HepG2 (cell line): ENCODE results near the gene CTIF. TPM values are rescaled to one million over a fixed set of nuclear protein-coding genes. Genes with fewer than 3 reads are reported as not detected.

Experiments used
- ATAC-seq: fragments of 200-7000 bp; cut with Tn5 transposase; 3 replicates; pipeline ENCODE4 v1.9.1; 2020; ENCODE audit warnings: mild to moderate bottlenecking, moderate library complexity
- BruUV-seq: library from RNA; stranded (reverse); fragments of 400-500 nt; replicated peaks from 2 replicates; lab custom pipeline; 2021; lab: Mats Ljungman, UMichigan
- CTCF ChIA-PET: fragments of 300-600 bp; formaldehyde crosslinking; extraction: SDS; loops from one replicate; lab custom pipeline; 2021; ENCODE audit warnings: low total read pairs, inconsistent platforms, low intra/inter-chr PET ratio; lab: Yijun Ruan, JAX
- POLR2A ChIA-PET: fragments of 350-600 bp; sonication (Branson Sonifier 250); formaldehyde crosslinking; loops from one replicate; lab custom pipeline; 2020; ENCODE audit warnings: antibody characterized with exemption, inconsistent platforms; lab: Yijun Ruan, JAX
- DNase-seq: peaks from one replicate; pipeline ENCODE4 v3.0.0-alpha.2; 2015; ENCODE audit warnings: low spot score
- FAIRE-seq: peaks from 3 replicates; lab custom pipeline; 2011; peaks lifted over from hg19 to GRCh38; lab: Jason Lieb, UNC
- H2AFZ ChIP-seq: one replicate; pipeline ENCODE4 v1.6.1; 2011; ENCODE audit warnings: low read length, inconsistent platforms
- H3K27ac ChIP-seq: fragments of 300-600 bp; 3 replicates; pipeline ENCODE4 v1.8.0; 2011; ENCODE audit warnings: mixed run types, mild to moderate bottlenecking, mixed read lengths, low read length, inconsistent platforms; ENCODE audit not compliant: insufficient read depth; ENCODE audit errors: extremely low read length
- H3K27me3 ChIP-seq, 2 experiments: fragments of 200-600 bp in 1 of 2; 2 replicates in 1 of 2; 3 replicates in 1 of 2; pipeline versions ENCODE4 v1.6.0 to v1.8.0; 2011; ENCODE audit warnings: low read length in 2 of 2, mild to moderate bottlenecking in 2 of 2, moderate library complexity in 2 of 2, inconsistent platforms in 1 of 2; ENCODE audit not compliant: insufficient read depth in 2 of 2, control insufficient read depth in 1 of 2
- H3K36me3 ChIP-seq, 2 experiments: fragments of 200-600 bp in 1 of 2; replicated peaks in 1 of 2; 2 replicates in 1 of 2; 3 replicates in 1 of 2; pipeline versions ENCODE4 v1.5.1 to v1.8.0; 2011; ENCODE audit warnings: low read length in 2 of 2, inconsistent platforms in 1 of 2; ENCODE audit not compliant: insufficient read depth in 2 of 2, control insufficient read depth in 1 of 2
- H3K4me1 ChIP-seq: 2 replicates; pipeline ENCODE4 v1.5.1; 2012; ENCODE audit warnings: low read length, inconsistent platforms; ENCODE audit not compliant: insufficient read depth
- H3K4me2 ChIP-seq: 2 replicates; pipeline ENCODE4 v1.6.0; 2011; ENCODE audit warnings: low read depth, low read length, inconsistent platforms
- H3K4me3 ChIP-seq, 3 experiments: fragments of 200-600 bp in 1 of 3; sonication (generic), shearing (Covaris generic) in 1 of 3; replicated peaks in 1 of 3; 2 replicates each; pipeline ENCODE4 v1.5.1; 2011 to 2016; ENCODE audit warnings: low read length in 3 of 3, inconsistent platforms in 2 of 3, low read depth in 2 of 3, mild to moderate bottlenecking in 2 of 3, control low read depth in 1 of 3, mixed read lengths in 1 of 3; ENCODE audit not compliant: insufficient read depth in 1 of 3
- H3K79me2 ChIP-seq: one replicate; pipeline ENCODE4 v1.6.1; 2011; ENCODE audit warnings: low read length, inconsistent platforms; ENCODE audit not compliant: insufficient read depth
- H3K9ac ChIP-seq: 2 replicates; pipeline ENCODE4 v1.6.0; 2011; ENCODE audit warnings: mild to moderate bottlenecking, low read depth, low read length, inconsistent platforms; ENCODE audit not compliant: insufficient read depth
- H3K9me3 ChIP-seq: 2 replicates; pipeline ENCODE4 v1.5.1; 2012; ENCODE audit warnings: mild to moderate bottlenecking, low read length
- H4K20me1 ChIP-seq: 2 replicates; pipeline ENCODE4 v1.6.0; 2011; ENCODE audit warnings: inconsistent platforms, mild to moderate bottlenecking, low read length, moderate library complexity; ENCODE audit not compliant: insufficient read depth
- ATF7 ChIP-seq, 2 experiments: fragments of 450-650 bp in 1 of 2; sonication (generic) in 1 of 2; formaldehyde crosslinking in 1 of 2; IDR thresholded peaks; 2 replicates each; pipeline versions ENCODE4 v1.4.0 to v1.6.1; 2016 to 2020; ENCODE audit warnings: antibody characterized with exemption in 1 of 2, mild to moderate bottlenecking in 1 of 2, missing genetic modification reagents in 1 of 2
- CEBPB ChIP-seq: IDR thresholded peaks from 2 replicates; pipeline ENCODE4 v1.6.1; 2011; ENCODE audit warnings: low read depth, low read length, improper control_type of control experiment, borderline replicate concordance
- CEBPG ChIP-seq: IDR thresholded peaks from 2 replicates; pipeline ENCODE4 v1.6.1; 2016
- MED8 ChIP-seq: sonication (generic); formaldehyde crosslinking; IDR thresholded peaks from 2 replicates; pipeline ENCODE4 v1.8.1; 2023; ENCODE audit warnings: mild to moderate bottlenecking, missing genetic modification reagents; ENCODE audit not compliant: insufficient replicate concordance
- NKX3-1 ChIP-seq: sonication (generic); formaldehyde crosslinking; IDR thresholded peaks from 2 replicates; pipeline ENCODE4 v1.5.0; 2020; ENCODE audit warnings: missing genetic modification reagents
- PHF5A ChIP-seq: IDR thresholded peaks from one replicate; pipeline ENCODE4 v1.6.1; 2018; ENCODE audit warnings: low read depth, missing genetic modification reagents; ENCODE audit not compliant: unreplicated experiment
- SOX6 ChIP-seq, 2 experiments: fragments of 450-650 bp in 1 of 2; sonication (generic) in 1 of 2; formaldehyde crosslinking in 1 of 2; IDR thresholded peaks; 2 replicates each; pipeline versions ENCODE4 v1.4.0 to v1.6.1; 2017 to 2020; ENCODE audit warnings: antibody characterized with exemption in 1 of 2, mild to moderate bottlenecking in 1 of 2, missing genetic modification reagents in 1 of 2
- ZFYVE20 ChIP-seq: sonication (generic); formaldehyde crosslinking; IDR thresholded peaks from 2 replicates; pipeline ENCODE4 v1.8.0; 2023; ENCODE audit warnings: low read depth, mild to moderate bottlenecking, moderate library complexity, missing genetic modification reagents, borderline replicate concordance
- ZNF264 ChIP-seq: sonication (generic); formaldehyde crosslinking; IDR thresholded peaks from 2 replicates; pipeline ENCODE4 v1.4.0; 2020; ENCODE audit warnings: missing genetic modification reagents
- ZNF460 ChIP-seq: sonication (generic); formaldehyde crosslinking; IDR thresholded peaks from 2 replicates; pipeline ENCODE4 v1.5.1; 2020; ENCODE audit warnings: missing genetic modification reagents, mild to moderate bottlenecking, borderline replicate concordance
- ZNF616 ChIP-seq: sonication (generic); formaldehyde crosslinking; IDR thresholded peaks from 2 replicates; pipeline ENCODE4 v1.5.0; 2020; ENCODE audit warnings: low read depth, mild to moderate bottlenecking, missing genetic modification reagents
- WGBS: methylation state at CpG from one replicate; pipeline ENCODE4 v1.1.6; 2017; ENCODE audit warnings: low lambda C conversion rate; 5-methylcytosine and 5-hydroxymethylcytosine counted together
- in situ Hi-C: cut with HindIII; loops from 2 replicates; pipeline ENCODE4 v1.10.0; 2017; ENCODE audit warnings: low pct_unique_long_range_greater_than_20kb; ENCODE audit not compliant: extremely low pct_ligation_motif_present
- intact Hi-C: fragments of 100-400 bp; cut with micrococcal nuclease; formaldehyde crosslinking; loops from one replicate; pipeline ENCODE4 v1.10.0; 2022; ENCODE audit not compliant: unreplicated experiment
- polyA plus RNA-seq, 8 experiments: library from polyadenylated mRNA; depleted of rRNA in 3 of 8; stranded (reverse) in 7 of 8; unstranded in 1 of 8; fragments of >200 nt; fragmentation: Illumina TruSeq in 4 of 8; extraction: Trizol in 4 of 8; gene quantifications; 2 replicates each; pipeline versions ENCODE4 v1.2.1 to v1.2.3, GENCODE V29; 2011 to 2016; ENCODE audit warnings: low read depth in 4 of 8, missing spikeins in 1 of 8, mixed read lengths in 1 of 8; ENCODE audit not compliant: insufficient read depth in 1 of 8
- total RNA-seq, 5 experiments: library from RNA; depleted of rRNA; stranded (reverse); fragments of >200 nt; fragmentation: Illumina TruSeq; extraction: Trizol; gene quantifications; 2 replicates each; pipeline ENCODE4 v1.2.3, GENCODE V29; 2016; ENCODE audit warnings: low read depth in 1 of 5
- TF ChIP-seq, protein P1 (sequence below): sonication (generic); formaldehyde crosslinking; IDR thresholded peaks from 2 replicates; pipeline ENCODE4 v1.5.0; 2020; ENCODE audit warnings: mild to moderate bottlenecking, missing genetic modification reagents
- TF ChIP-seq, protein P2 (sequence below): sonication (generic); formaldehyde crosslinking; IDR thresholded peaks from 2 replicates; pipeline ENCODE4 v1.4.0; 2020; ENCODE audit warnings: missing genetic modification reagents

CTIF gene
- total and polyA plus RNA-seq, 2 of the 13 experiments (the other 11 are each of a cell fraction or from before 2014, with no cell fraction given) = 18.2 to 28.0 TPM

DNA sequence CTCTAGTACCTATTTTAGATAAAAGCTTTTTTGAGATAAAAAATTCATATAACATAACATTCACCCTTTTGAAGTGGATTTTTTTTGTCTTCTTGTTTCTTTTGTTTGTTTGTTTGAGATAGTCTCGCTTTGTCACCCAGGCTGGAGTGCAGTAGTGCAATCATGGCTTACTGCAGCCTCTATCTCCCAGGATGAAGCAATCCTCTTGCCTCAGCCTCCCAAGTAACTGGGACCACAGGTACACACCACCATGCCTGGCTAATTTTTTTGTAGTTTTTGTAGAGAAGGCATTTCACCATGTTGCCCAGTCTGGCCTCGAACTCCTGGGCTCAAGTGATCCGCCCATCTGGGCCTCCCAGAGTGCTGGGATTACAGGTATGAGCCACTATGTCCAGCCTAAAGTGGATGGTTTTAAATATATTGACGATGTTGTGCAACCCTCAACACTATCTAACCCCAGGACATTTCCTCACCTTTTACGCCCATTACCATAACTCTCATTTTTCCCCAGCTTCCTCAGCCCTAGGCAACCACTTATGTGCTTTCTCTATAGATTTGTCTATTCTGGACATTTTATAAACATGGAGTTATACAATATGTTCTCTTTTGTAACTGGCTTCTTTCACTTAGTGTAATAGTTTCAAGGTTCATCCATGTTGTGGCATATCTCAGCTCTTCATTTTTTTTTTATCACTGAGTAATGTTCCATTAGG, 38.8 kb downstream of the CTIF start:
- 0 out of 2 replicates have a peak, but pooled peaks have one; percentile 25 for TF ChIP-seq CEBPB
- TF ChIP-seq ZFYVE20 (CRISPR knock-in tag) = no peak
- no peak for TF ChIP-seq NKX3-1 (CRISPR knock-in tag)
- no peak for TF ChIP-seq SOX6 (IDR thresholded peaks at IDR 0.05)
- TF ChIP-seq SOX6 (CRISPR knock-in tag; IDR thresholded peaks at IDR 0.05) = 0 out of 2 replicates have a peak, but pooled peaks have one; percentile 17
- no peak for TF ChIP-seq ZNF616 (CRISPR knock-in tag)
- TF ChIP-seq, protein P1, sequence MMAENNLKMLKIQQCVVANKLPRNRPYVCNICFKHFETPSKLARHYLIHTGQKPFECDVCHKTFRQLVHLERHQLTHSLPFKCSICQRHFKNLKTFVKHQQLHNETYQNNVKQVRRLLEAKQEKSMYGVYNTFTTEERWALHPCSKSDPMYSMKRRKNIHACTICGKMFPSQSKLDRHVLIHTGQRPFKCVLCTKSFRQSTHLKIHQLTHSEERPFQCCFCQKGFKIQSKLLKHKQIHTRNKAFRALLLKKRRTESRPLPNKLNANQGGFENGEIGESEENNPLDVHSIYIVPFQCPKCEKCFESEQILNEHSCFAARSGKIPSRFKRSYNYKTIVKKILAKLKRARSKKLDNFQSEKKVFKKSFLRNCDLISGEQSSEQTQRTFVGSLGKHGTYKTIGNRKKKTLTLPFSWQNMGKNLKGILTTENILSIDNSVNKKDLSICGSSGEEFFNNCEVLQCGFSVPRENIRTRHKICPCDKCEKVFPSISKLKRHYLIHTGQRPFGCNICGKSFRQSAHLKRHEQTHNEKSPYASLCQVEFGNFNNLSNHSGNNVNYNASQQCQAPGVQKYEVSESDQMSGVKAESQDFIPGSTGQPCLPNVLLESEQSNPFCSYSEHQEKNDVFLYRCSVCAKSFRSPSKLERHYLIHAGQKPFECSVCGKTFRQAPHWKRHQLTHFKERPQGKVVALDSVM (CRISPR knock-in tag) = peak; percentile 81
- peak; percentile 27 for TF ChIP-seq MED8
- TF ChIP-seq, protein P2, sequence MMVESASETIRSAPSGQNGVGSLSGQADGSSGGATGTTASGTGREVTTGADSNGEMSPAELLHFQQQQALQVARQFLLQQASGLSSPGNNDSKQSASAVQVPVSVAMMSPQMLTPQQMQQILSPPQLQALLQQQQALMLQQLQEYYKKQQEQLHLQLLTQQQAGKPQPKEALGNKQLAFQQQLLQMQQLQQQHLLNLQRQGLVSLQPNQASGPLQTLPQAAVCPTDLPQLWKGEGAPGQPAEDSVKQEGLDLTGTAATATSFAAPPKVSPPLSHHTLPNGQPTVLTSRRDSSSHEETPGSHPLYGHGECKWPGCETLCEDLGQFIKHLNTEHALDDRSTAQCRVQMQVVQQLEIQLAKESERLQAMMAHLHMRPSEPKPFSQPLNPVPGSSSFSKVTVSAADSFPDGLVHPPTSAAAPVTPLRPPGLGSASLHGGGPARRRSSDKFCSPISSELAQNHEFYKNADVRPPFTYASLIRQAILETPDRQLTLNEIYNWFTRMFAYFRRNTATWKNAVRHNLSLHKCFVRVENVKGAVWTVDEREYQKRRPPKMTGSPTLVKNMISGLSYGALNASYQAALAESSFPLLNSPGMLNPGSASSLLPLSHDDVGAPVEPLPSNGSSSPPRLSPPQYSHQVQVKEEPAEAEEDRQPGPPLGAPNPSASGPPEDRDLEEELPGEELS (CRISPR knock-in tag) = no peak
- TF ChIP-seq CEBPG (CRISPR knock-in tag) = peak; percentile 17; the same call in 1 of the 2 replicates
- no peak for TF ChIP-seq PHF5A (CRISPR knock-in tag)
- TF ChIP-seq ATF7 (IDR thresholded peaks at IDR 0.05) = no peak
- no peak for TF ChIP-seq ATF7 (CRISPR knock-in tag; IDR thresholded peaks at IDR 0.05)
- peak; percentile 65; the same call in 1 of the 2 replicates for TF ChIP-seq ZNF460
- no peak for TF ChIP-seq ZNF264 (CRISPR knock-in tag)
- Histone ChIP-seq H3K27me3 (no peaks in the 10 kb centered on the region), H3K9ac (no peak overlapping the region), H3K4me3 (no peak overlapping the region), H3K36me3 (no peaks in the 10 kb centered on the region; a peak in 1 of 5 replicates), H3K9me3 (no peaks in the 10 kb centered on the region), H3K4me2 (no peak overlapping the region), H2AFZ (no peak overlapping the region), H3K27ac (peak overlapping the region; percentile 94), H3K4me1 (peaks cover 94% of the 10 kb centered on the region), H4K20me1 (peaks cover 5% of the 10 kb centered on the region; the same call in 1 of the 2 replicates), H3K79me2 (peaks cover 64% of the 10 kb centered on the region)
- intact Hi-C loops (loop anchor here (2.0 to 5.0 kb wide), 3 partner anchors 27 to 55 kb away; partner anchors contain the start of gene CTIF), in situ Hi-C loops (loop anchor here (10.0 kb wide), 1 partner anchor 103 kb away; no protein-coding TSS in a partner anchor)
- ATAC-seq (no peak), FAIRE-seq (no peak), DNase-seq (no peak)
- no TSS peak for BruUV-seq
- ChIA-PET CTCF (no interaction called here), POLR2A (no interaction called here)
- WGBS = 92% methylated on average over 5 of the region's 5 CpGs
